OCI-LY1 (cell line): Measurements from ENCODE around the gene CFAP52.

ENCODE experiments used
- H2AFZ ChIP-seq: fragments of 200-600 bp; sonication (generic), shearing (Covaris generic); 2 replicates; pipeline ENCODE4 v1.6.0; 2014; ENCODE audit warnings: antibody characterized with exemption, mild to moderate bottlenecking, low read length
- H3F3A ChIP-seq: fragments of 200-600 bp; sonication (generic), shearing (Covaris generic); 2 replicates; pipeline ENCODE4 v1.6.0; 2014; ENCODE audit warnings: mild to moderate bottlenecking, antibody characterized with exemption, low read length, moderate library complexity; ENCODE audit not compliant: insufficient read depth
- H3K27ac ChIP-seq: fragments of 200-600 bp; sonication (generic); 2 replicates; pipeline ENCODE4 v1.5.1; 2014; ENCODE audit warnings: low read length, mixed run types, mild to moderate bottlenecking, low read depth; ENCODE audit not compliant: poor library complexity, severe bottlenecking
- H3K27me3 ChIP-seq: fragments of 200-600 bp; sonication (generic); 2 replicates; pipeline ENCODE4 v1.6.0; 2014; ENCODE audit warnings: antibody characterized with exemption, mild to moderate bottlenecking, low read length, moderate library complexity; ENCODE audit not compliant: insufficient read depth
- H3K36me3 ChIP-seq: fragments of 200-600 bp; sonication (generic); 2 replicates; pipeline ENCODE4 v1.6.1; 2014; ENCODE audit warnings: mild to moderate bottlenecking, antibody characterized with exemption, low read length, moderate library complexity, mixed read lengths; ENCODE audit not compliant: insufficient read depth
- H3K4me1 ChIP-seq: fragments of 200-600 bp; sonication (generic); 2 replicates; pipeline ENCODE4 v1.5.1; 2014; ENCODE audit warnings: mild to moderate bottlenecking, low read length, moderate library complexity; ENCODE audit not compliant: insufficient read depth, severe bottlenecking
- H3K4me2 ChIP-seq: fragments of 200-600 bp; sonication (generic), shearing (Covaris generic); 2 replicates; pipeline ENCODE4 v1.6.1; 2014; ENCODE audit warnings: low read length
- H3K4me3 ChIP-seq: fragments of 200-600 bp; sonication (generic); 2 replicates; pipeline ENCODE4 v1.5.1; 2014; ENCODE audit warnings: low read length, low read depth, mild to moderate bottlenecking, mixed read lengths; ENCODE audit not compliant: poor library complexity, severe bottlenecking
- H3K79me2 ChIP-seq: fragments of 200-600 bp; shearing (Covaris generic); 2 replicates; pipeline ENCODE4 v1.6.1; 2016; ENCODE audit warnings: mixed run types, low read length, mixed read lengths; ENCODE audit not compliant: insufficient read depth
- H3K9ac ChIP-seq: fragments of 200-600 bp; sonication (generic), shearing (Covaris generic); 2 replicates; pipeline ENCODE4 v1.6.1; 2014; ENCODE audit warnings: mild to moderate bottlenecking, low read length, mixed read lengths
- H3K9me2 ChIP-seq: fragments of 200-600 bp; sonication (generic), shearing (Covaris generic); 2 replicates; pipeline ENCODE4 v1.6.1; 2014; ENCODE audit warnings: low read depth, mild to moderate bottlenecking, low read length, mixed read lengths
- H3K9me3 ChIP-seq: fragments of 200-600 bp; shearing (Covaris generic); 2 replicates; pipeline ENCODE4 v1.6.1; 2014; ENCODE audit warnings: low read length, mixed read lengths
- H4K20me1 ChIP-seq: fragments of 200-600 bp; sonication (generic), shearing (Covaris generic); 2 replicates; pipeline ENCODE4 v1.6.0; 2016; ENCODE audit warnings: mild to moderate bottlenecking, low read length; ENCODE audit not compliant: insufficient read depth
- EZH2 ChIP-seq: fragments of 200-600 bp; sonication (generic), shearing (Covaris generic); IDR thresholded peaks from 2 replicates; pipeline ENCODE4 v1.8.0; 2017; ENCODE audit warnings: borderline replicate concordance, mixed run types, mild to moderate bottlenecking, antibody characterized with exemption, low read length, moderate library complexity, mixed read lengths
- TF ChIP-seq, protein P1 (sequence below): fragments of 200-600 bp; sonication (generic), shearing (Covaris generic); IDR thresholded peaks from 2 replicates; pipeline ENCODE4 v1.5.1; 2017; ENCODE audit warnings: mild to moderate bottlenecking, antibody characterized with exemption, low read length, moderate library complexity, mixed read lengths

Gene CFAP52

DNA sequence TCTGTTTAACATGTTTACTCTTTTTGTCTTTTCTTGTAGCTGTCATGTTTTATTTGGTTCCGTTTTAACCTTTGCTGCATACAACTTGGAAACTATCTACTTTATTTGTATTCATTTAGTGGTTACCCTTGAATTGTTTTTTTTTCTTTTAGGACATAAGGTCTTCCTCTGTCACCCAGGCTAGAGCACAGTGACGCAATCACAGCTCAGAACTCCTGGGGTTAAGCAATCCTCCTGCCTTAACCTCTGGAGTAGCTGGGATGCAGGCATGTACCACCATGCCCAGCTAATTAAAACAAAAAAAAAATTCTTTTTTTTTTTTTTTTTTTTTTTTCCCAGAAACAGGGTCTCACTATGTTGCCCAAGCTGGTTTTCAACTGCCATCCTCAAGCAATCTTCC lies 39.0 kb downstream of the CFAP52 start:
- Histone ChIP-seq H3K4me2 (no peak overlapping the region), H4K20me1 (no peaks in the 10 kb centered on the region), H3K9ac (no peak overlapping the region), H3K4me3 (no peak overlapping the region), H3K4me1 (no peaks in the 10 kb centered on the region), H3K79me2 (no peaks in the 10 kb centered on the region), H3K9me3 (no peaks in the 10 kb centered on the region), H3K27ac (no peak overlapping the region), H3K27me3 (no peaks in the 10 kb centered on the region), H3F3A (no peaks in the 10 kb centered on the region), H3K36me3 (no peaks in the 10 kb centered on the region), H3K9me2 (no peaks in the 10 kb centered on the region), H2AFZ (no peak overlapping the region)
- TF ChIP-seq, protein P1, sequence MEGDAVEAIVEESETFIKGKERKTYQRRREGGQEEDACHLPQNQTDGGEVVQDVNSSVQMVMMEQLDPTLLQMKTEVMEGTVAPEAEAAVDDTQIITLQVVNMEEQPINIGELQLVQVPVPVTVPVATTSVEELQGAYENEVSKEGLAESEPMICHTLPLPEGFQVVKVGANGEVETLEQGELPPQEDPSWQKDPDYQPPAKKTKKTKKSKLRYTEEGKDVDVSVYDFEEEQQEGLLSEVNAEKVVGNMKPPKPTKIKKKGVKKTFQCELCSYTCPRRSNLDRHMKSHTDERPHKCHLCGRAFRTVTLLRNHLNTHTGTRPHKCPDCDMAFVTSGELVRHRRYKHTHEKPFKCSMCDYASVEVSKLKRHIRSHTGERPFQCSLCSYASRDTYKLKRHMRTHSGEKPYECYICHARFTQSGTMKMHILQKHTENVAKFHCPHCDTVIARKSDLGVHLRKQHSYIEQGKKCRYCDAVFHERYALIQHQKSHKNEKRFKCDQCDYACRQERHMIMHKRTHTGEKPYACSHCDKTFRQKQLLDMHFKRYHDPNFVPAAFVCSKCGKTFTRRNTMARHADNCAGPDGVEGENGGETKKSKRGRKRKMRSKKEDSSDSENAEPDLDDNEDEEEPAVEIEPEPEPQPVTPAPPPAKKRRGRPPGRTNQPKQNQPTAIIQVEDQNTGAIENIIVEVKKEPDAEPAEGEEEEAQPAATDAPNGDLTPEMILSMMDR, result no peak
- no peak for TF ChIP-seq EZH2

DNA sequence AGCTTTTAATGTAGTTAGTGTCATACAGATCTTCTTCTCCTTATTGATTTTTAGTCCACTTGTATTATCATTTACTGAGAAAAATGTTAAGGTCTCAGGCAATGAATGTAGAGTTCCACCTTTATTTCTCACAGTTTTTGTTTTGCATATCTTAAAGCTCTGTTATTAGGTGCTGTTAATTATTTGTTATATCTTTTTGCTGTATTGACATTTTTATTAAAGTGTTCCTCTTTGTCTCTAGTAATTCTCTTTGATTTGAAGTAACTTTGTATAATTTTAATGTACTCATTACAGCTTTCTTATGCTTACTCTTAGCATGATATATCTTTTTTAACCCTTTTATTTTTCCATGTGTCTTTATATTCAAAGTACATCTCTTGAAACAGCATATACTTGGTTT lies 46.5 kb downstream of the CFAP52 start:
- no peaks in the 10 kb centered on the region for H3K27me3 ChIP-seq
- no peak overlapping the region for H3K9ac ChIP-seq
- H3K79me2 ChIP-seq, result no peaks in the 10 kb centered on the region
- H3K36me3 ChIP-seq, result no peaks in the 10 kb centered on the region
- no peak overlapping the region for H3K4me2 ChIP-seq
- peaks cover 5% of the 10 kb centered on the region for H3K9me3 ChIP-seq
- H2AFZ ChIP-seq, result no peak overlapping the region
- H3F3A ChIP-seq, result no peaks in the 10 kb centered on the region
- no peak overlapping the region for H3K4me3 ChIP-seq
- no peak for TF ChIP-seq EZH2
- TF ChIP-seq, protein P1, result no peak
- H3K27ac ChIP-seq, result no peak overlapping the region
- no peaks in the 10 kb centered on the region for H3K9me2 ChIP-seq
- no peaks in the 10 kb centered on the region for H4K20me1 ChIP-seq
- H3K4me1 ChIP-seq, result no peaks in the 10 kb centered on the region

DNA sequence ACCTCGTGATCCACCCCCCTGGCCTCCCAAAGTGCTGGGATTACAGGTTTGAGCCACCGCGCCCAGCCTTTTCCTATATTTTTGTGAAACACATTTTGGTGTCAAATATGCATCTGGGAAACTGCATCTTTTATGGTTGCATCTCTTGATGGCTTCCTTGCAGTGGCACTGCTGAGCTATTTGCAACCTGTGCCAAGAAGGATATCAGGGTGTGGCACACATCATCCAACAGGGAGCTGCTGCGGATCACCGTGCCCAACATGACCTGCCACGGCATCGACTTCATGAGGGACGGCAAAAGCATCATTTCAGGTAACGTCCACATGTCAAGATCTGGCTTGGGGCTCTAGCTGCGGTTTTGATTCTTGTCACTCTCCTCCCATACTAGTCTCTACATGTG lies 52.1 kb downstream of the CFAP52 start:
- Histone ChIP-seq H3K4me2 (no peak overlapping the region), H3K9me2 (no peaks in the 10 kb centered on the region), H3K27me3 (no peaks in the 10 kb centered on the region), H4K20me1 (no peaks in the 10 kb centered on the region), H3K9ac (no peak overlapping the region), H3K4me3 (no peak overlapping the region), H2AFZ (no peak overlapping the region), H3F3A (no peaks in the 10 kb centered on the region), H3K36me3 (no peaks in the 10 kb centered on the region), H3K9me3 (no peaks in the 10 kb centered on the region), H3K79me2 (no peaks in the 10 kb centered on the region), H3K4me1 (no peaks in the 10 kb centered on the region), H3K27ac (no peak overlapping the region)
- TF ChIP-seq EZH2, result no peak
- TF ChIP-seq, protein P1, result no peak
